GM19043 (cell line): ENCODE results near the gene PHYKPL.
"Not testable (repeated sequence)": the region's sequence is repeated elsewhere in the genome, so short reads cannot be mapped to it uniquely, and the experiment has no call there.

ENCODE experiments used
- ATAC-seq: cut with Tn5 transposase; IDR thresholded peaks from one replicate; pipeline ENCODE4 v1.9.1; 2021; ENCODE audit warnings: low read depth; ENCODE audit not compliant: unreplicated experiment

Gene PHYKPL

DNA sequence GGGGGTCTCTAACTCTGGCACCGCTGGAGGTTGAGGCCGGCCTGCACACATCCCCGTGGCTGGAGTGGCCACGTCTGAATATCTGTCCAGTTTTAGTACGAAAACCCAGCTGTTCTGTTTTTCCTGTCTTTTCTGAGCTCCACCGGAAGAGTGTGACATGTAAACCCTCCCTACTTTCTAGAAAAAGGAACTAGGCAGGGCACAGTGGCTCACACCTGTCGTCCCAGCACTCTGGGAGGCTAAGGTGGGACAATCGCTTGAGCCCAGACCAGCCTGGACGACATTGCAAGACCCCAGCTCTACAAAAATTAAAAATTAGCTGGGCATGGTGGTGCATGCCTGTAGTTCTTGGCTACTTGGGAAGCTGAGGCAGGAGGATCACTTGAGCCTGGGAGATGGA lies 8.2 kb upstream of the PHYKPL start:
- no peak for ATAC-seq

DNA sequence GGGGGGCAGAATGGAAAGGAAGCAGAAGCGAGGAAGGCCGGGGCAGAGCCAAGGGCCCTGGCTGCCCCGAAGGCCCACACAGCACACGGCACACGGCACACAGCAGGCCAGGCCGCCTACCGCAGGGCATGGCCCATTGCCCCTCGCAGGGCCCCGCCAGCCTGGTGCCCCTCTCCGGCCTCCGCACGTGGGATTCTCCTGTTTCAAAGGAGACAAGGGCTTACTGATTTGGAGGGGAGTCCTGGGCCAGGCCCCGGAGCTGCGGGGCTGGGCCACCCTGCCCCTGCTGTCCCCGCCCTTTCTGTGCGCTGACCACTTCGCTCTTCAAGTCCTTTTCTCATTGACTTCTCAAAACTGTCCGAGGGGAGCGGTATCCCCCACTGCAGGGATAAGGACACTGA lies 7.7 kb upstream of the PHYKPL start:
- no peak for ATAC-seq

DNA sequence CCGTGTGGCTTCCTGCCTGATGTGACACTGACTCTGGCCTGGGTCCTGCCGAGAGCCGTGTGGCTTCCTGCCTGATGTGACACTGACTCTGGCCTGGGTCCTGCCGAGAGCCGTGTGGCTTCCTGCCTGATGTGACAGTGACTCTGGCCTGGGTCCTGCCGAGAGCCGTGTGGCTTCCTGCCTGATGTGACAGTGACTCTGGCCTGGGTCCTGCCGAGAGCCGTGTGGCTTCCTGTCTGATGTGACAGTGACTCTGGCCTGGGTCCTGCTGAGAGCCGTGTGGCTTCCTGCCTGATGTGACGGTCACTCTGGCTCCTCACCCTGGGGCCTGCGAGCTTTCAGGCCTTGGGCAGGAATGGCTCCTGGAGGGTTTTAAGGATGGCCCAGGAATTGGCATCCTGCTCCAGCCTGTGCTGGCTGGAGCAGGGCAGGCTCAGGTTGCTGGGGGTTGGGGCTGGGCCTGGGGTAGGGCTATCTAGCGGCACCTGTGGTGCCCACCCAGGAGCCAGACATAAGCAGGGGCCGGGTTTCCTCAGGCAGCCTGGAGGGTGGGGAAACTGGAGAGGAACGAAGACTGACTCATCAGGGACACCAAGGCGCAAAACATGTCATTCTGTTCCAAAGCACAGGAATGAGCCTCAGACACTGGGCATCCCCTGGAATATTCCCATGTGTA lies 7.2 kb upstream of the PHYKPL start:
- not testable (repeated sequence) for ATAC-seq

DNA sequence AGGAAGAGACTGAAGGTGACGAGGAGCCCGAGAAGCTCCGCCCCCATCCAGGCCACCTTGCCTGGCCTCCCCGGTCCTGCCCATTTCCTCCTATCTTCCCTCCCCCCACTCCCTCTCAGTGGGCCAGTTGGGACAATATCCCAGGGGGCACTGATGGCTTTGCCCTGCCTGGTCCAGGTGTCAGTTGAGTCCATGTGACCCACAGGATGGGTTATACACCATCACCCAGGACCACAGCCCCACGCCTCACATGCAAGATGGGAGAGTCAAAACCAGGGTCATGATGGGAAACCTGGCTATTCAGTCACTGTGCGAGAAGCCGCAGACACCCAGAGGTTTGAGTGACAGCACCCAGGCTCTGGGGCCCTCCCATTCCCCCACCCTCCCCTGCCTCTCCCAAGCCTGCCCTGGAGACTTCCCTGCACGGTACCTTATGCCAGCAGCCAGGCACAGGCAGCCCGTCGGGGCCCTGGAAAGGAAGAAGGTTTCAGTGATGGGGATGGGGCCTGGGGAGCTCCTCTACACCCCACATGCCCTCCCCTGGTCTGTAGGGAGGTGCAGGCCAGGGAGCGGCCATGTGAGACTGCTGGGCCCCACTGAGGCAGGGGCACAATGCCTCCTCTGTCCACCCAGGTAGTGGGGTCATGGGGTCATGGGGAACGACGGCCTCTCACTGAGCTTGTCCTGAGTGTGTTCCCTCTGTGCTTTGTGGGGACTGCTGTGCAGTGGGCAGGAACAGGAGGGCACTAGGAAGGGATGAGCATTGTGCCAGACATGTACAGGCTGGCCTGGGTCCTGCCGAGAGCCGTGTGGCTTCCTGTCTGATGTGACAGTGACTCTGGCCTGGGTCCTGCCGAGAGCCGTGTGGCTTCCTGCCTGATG lies 6.3 kb upstream of the PHYKPL start:
- ATAC-seq: no peak

DNA sequence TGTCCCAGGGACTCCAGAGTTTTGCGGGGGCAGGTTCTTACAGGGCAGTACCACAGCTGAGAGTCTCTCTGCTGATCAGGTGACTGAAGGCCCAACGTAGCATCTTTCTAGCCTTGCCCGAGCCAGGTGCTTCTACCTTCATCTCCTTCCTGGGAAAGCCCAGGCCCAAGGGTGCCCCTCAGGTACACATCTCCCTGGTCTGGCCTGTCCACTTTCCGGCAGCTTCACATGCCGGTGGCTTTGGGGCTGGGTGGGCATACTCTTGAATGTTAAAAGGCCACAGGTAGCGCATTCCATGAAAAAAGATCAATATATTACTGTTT lies 5.7 kb upstream of the PHYKPL start:
- ATAC-seq: no peak

DNA sequence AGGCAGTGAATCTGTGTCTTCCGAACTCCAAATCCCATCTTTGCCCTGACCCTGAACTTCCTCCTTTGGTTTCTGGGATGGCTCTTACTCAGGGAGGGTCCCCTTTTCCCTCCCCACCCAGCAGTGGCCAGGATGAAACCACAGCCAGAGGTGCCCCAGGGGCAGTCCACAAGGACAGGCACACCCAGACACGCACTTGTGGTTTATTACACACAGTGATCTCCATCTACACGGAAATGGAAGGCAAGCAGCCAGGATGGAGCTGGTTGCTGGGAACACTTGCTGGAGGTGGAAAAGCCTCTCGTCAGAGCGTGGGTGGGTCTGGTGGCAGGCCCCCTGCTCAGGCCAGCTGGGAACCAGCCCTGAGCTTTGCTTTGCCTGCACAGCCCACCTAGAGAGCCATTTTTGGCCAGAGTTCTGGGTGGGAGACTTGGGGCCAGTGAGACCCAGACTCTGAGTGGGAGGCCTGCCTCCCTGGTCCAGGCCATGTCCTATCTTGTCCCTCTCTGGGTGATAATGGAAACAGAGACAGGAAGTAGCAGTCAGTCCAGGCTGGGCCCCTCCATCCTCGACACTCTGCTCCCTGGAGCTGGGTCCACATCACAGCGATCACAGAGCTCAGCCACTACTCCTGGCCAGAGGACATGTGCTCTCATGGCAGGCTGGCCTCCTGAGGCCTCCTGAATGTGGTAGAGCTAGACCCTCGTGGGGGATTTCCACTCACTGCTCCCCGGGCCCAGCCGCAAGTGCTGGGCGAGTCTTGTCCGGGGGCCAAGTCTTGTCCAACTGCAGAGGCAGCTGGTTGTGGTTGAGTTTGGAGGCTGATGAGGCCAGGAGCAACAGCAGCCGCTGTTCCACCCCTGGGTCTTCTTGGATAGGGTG lies 5.1 kb upstream of the PHYKPL start:
- no peak for ATAC-seq

DNA sequence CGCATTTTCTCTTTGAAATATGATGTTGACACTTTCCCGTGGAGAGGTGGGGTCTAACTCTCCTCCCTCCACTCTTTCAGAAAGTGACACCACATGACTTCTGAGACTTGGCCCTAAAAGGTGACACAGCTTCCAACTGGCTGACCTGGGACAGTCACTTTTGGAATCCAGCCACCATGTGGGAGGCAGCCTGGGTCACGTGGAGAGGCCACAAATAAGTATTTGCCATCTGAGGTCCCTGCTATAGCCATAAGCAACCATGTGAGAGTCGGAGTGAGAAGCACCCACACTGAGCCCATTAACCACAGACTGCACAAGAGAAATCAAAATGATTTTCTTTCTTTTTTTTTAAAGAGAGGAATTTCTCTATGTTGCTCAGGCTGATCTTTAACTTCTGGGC lies 4.1 kb upstream of the PHYKPL start:
- no peak for ATAC-seq

DNA sequence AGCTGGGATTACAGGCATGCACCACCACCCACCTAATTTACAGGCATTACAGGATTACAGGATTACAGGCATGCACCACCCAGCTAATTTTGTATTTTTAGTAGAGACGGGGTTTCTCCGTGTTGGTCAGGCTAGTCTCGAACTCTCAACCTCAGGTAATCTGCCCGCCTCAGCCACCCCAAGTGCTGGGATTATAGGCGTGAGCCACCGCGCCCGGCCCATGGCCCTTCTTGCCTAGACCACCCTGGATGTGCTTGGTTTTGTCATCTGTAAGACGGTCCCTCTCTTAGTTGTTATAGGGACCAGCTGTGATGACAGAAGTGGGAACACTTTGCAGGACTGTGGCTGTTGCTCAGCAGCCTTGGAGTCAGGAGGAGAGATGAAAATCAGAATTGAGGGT lies 3.5 kb upstream of the PHYKPL start:
- no peak for ATAC-seq

DNA sequence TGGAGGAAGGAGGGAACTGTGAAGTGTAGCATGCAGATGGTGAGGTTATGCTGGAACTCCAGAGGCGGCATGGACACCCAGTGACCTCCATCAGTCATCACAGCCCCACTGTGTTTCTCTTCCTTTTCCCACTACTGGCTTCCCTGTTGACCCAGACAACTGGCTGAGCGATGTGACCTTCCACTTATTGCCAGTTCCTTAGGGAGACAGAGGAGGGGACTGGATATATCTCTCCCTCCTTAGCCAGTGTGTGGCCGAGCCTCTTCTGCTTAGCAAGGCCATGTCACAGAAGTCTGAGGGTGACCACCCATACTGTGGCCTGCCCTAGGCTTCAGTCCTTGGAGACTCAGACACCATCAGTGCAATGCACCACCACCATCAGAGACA lies 3.0 kb upstream of the PHYKPL start:
- ATAC-seq: no peak

DNA sequence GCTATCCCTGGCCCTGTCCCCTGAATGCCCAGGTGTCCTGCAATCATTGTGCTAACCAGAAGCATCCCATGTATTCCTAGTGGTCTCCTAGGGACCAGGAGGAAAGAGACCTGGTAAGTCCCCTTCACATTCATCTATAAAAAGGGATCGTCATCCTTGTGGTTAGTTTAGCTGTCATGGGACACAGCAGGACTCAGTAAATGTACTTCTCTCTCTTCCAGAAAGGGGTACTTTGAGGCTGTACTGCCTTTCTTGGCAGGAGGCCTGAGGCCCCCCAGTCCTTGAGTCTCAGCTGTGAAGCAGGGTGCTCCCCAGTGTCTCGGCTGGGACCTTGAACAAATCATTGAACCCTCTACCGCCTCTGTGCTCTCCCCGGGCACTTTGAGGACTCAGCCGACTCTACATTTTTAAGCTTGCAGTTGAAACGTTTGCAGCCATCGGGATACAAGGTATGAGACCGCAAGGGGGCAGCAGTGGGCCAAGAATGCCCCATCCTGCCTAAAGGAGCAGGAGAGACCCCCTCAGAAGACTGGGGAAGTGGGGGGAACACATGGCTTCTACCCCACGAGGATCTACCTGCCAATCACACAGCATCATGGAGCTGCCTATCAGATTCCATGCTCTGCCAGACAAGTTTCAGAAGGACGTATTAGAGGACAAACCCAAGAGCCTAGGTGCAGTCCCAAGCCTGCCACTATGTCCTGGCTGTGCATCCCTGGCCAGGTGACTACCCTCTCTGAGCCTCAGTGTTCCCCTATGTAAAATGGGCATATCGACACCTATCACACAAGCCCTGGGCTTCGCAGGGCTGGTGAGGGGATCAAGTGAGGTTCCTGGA lies 2.4 kb upstream of the PHYKPL start:
- peak; percentile 30 for ATAC-seq

DNA sequence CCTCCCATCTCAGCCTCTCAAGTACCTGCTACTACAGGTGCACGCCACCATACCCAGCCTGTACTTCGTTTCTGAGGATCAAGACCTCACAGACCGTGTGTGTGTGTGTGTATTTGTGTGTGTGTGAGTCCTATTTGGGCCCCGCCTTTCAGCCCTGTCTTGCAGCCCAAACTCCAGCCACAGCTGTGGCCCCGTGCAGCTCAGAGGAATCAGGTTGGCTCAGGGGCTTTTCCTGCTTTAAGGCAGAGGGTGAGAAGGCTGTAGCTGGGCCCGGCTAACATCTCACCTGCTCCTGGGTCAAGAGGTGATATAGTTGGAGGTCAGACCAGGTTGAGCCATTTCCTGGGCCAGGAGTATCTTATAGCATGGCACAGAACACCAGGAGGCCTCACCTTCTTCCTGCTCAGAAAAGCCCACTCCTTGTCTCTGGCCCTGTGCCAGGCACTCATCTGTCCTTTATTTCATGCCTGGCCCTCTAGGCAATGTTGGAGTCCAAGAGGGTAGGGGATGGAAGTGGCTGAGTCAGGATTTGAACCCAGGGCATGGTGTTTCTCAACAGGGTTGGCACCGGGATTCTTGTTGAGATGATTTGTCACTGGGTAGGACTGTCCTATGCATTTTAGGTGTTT lies 1.6 kb upstream of the PHYKPL start:
- ATAC-seq: no peak

DNA sequence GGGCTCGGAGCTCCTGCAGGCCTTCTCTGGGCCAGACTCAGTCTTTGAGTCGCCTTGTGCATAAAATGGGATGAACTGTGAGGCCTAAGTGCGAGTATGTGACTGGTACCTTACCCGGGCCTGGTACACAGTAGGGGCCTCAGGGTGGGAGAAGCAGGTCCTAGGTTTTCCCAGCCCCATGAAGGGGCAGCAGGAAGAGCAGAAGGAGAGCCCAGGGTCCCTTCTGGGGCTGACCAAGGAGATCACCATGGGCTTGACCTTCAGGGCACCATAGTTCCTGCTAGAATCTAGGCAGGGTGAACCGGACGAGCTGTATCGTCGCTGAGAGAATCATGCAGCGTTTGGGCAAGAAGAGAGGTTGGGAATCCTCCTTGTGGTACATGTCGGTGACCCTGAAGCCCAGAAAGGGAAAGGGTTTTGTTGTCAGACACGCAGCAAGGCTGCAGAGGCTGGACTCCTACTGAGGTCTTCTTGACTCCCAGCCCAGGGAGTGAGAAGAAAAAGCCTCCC lies 373 bp upstream of the PHYKPL start:
- ATAC-seq: no peak

DNA sequence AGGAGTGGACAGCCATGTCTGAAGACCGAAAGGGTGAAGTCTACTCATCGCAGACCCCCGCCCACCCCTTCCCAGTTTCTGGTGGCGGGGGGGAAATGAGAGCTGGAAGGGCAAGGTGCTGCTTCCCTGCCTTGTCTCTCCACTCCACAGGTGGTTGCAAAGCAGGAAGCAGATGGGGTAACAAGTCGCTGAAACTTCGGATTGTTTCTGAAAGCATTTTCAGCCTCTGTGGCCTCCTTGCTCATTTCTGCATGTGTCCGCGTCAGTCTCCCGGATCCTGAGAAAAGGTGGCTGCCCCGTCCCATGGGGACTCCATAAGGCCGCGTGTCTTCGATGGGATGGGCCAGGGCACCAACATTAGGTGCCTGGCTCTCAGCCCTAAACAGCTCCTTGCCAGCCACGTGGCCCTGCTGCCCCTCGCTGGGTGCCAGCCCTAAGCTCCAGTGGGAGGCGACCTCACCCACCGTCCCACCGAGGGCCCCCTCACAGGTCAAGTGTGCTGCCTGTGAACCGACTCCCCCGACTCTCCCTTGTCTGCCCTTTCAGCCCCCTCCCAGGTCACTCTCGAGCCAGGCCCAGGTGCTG lies 971 bp downstream of the PHYKPL start:
- ATAC-seq: no peak

DNA sequence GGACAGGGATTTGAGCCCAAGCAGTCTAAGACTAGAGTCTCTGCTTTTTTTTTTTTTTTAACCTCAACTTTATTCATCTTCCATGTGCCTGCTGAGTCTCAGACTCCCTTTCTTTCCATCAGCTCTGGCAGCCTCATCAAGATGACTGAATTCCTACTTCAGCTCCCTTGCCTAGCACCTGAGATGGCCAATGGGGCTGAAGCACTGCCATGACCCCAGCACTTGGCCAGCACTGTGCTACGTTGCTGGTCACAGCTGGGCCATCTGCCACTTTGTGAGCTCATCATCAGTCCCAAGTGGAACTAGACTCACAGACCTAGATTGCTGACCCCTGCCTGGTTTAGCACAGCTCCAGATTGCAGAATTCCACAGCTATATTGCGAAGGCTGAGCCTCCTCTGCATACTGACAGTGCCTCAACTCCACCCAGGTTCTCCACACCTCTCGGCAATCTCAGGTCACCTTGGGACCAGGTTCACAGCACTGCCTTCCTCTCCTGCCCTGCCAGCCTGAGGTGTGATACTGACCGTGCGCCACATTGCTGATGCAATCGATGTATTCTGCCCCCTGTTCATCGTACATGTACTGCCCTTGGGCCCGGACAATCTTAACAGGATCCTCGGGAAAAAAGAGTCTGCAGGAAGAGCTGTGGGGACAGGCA lies 1.6 kb downstream of the PHYKPL start:
- ATAC-seq: no peak

DNA sequence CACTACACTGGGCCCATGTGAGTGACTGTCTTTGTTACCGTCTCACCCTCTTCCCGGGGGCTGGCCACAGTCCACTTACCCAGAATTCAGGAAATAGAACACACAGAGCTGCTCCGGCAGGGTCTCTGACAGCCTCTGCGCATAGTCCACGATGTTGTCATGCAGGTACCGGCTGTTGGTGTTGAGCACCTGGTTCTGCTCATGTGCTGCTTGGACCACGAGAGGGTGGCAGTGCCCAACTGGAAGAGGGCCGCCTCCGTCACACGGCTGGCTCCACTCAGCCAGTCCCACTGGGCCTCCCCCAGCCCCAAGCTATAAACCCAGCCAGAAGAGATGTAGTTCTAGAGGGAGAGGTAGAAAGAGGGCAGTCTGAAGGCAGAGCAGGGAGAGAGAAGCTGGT lies 2.7 kb downstream of the PHYKPL start:
- ATAC-seq: no peak

DNA sequence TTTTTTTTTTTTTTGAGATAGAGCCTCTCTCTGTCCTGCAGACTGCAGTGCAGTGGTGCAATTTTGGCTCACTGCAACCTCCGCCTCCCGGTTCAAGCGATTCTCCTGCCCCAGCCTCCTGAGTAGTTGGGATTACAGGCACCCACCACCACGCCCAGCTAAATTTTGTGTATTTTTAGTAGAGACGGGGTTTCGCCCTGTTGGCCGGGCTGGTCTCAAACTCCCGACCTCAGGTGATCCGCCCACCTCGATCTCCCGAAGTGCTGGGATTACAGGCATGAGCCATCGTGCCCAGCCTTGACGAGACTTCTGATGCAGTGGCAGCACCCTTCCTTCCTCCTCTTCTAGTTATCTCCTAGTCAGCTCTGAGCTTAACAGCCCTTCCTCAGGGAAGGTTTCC lies 3.5 kb downstream of the PHYKPL start:
- ATAC-seq: not testable (repeated sequence)

DNA sequence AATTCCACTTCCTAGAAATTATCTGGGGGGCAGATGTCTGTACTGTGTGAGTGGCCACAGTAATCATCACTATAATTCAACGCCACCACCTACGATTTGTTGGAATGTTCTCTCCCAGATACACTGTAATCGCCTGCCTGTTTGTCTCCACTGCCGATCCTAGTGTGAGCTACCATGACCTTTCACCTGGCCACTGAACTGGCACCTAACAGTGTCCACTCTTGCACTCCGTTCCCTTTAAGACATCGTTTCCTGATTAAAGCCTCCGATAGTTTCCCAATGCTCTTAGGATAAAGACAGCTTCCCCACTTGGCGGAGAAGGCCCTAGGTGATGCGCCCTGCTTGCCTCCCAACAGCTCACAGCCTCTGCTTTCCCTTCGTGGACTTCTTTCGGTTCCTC lies 4.0 kb downstream of the PHYKPL start:
- ATAC-seq: no peak

DNA sequence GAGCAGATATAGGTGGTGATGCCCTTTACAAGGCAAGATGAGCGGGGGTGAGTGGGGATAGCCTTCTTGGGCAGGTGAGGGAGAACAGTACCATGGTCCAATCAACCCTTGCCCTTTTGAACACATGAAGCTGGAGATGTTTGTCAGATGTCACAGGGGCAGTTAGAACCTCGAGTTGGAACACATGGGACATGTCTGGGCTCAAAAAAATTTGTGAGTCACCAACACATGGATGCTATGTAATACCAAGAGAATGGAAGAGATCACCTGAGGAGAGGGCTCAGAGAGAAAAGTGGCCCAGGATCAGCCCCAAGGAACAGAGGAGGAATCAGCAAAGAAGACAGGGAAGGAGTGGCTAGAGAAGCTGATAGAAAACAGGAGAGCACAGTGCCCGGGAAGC lies 4.7 kb downstream of the PHYKPL start:
- no peak for ATAC-seq

DNA sequence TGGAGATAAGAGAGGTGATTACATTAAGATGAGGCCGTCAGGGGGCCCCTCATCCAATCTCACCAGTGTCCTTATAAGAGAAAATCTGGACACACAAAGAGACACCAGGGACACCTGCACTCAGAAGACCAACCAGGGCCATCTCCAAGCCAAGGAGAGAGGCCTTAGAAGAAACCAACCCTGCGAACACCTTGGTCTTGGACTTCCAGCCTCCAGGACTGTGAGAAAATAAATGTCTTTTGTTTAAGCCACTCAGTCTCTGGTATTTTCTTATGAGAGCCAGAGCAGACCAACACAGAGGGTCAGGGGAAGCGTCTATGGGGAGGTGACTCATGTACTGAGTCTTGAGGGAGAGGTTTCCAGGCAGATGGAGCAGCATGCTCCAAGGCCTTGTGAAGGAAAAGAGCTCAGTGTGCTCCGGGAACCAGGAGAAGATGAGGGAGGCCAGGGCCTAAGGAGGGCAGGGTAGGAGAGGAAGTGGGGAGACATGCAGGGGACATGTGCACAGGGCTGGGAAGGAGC lies 5.4 kb downstream of the PHYKPL start:
- no peak for ATAC-seq
